HEK293 (cell line): Measurements from ENCODE around the gene FRMD3.

Experiments
- CTCF ChIA-PET: fragments of 350-600 bp; formaldehyde crosslinking; extraction: SDS; loops from one replicate; lab custom pipeline; 2021; ENCODE audit warnings: antibody characterized with exemption; lab: Yijun Ruan, JAX
- POLR2A ChIA-PET: fragments of 300-600 bp; formaldehyde crosslinking; extraction: SDS; loops from one replicate; lab custom pipeline; 2020; ENCODE audit warnings: antibody characterized with exemption, inconsistent platforms; lab: Yijun Ruan, JAX
- H3K27ac ChIP-seq: fragments of 200-500 bp; sonication (Bioruptor generic); 2 replicates; pipeline ENCODE4 v1.5.1; 2014; ENCODE audit warnings: low read depth, low read length, control low read depth, inconsistent platforms; ENCODE audit errors: extremely low read depth
- H3K36me3 ChIP-seq, 2 experiments: fragments of 200-500 bp in 1 of 2; sonication (Bioruptor generic) in 1 of 2; 1 replicate in 1 of 2; 2 replicates in 1 of 2; pipeline ENCODE4 v1.5.1; 2014 to 2017; ENCODE audit warnings: inconsistent platforms in 2 of 2, low read length in 2 of 2; ENCODE audit not compliant: control insufficient read depth in 2 of 2, insufficient read depth in 1 of 2
- H3K4me1 ChIP-seq: fragments of 200-500 bp; sonication (Bioruptor generic); 2 replicates; pipeline ENCODE4 v1.5.1; 2014; ENCODE audit warnings: mild to moderate bottlenecking, low read length, inconsistent platforms; ENCODE audit not compliant: control insufficient read depth, insufficient read depth
- H3K4me3 ChIP-seq: 2 replicates; pipeline ENCODE4 v1.5.1; 2011; ENCODE audit warnings: low read depth, mild to moderate bottlenecking, control low read depth, low read length, moderate library complexity
- H3K9me3 ChIP-seq: fragments of 200-500 bp; sonication (Bioruptor generic); 2 replicates; pipeline ENCODE4 v1.5.1; 2014; ENCODE audit warnings: low read depth, low read length, inconsistent platforms; ENCODE audit not compliant: control insufficient read depth, insufficient read depth
- BCL11B ChIP-seq: fragments of 450-650 bp; formaldehyde crosslinking; IDR thresholded peaks from 2 replicates; pipeline ENCODE4 v1.5.1; 2016; ENCODE audit warnings: low read depth, missing biosample characterization, missing genetic modification characterization
- EGR2 ChIP-seq: fragments of 450-650 bp; formaldehyde crosslinking; IDR thresholded peaks from 2 replicates; pipeline ENCODE4 v1.5.1; 2016; ENCODE audit warnings: low read depth, missing biosample characterization, missing genetic modification characterization
- GLI4 ChIP-seq: fragments of 450-650 bp; formaldehyde crosslinking; IDR thresholded peaks from 2 replicates; pipeline ENCODE4 v1.5.1; 2016; ENCODE audit warnings: missing biosample characterization, missing genetic modification characterization
- MZF1 ChIP-seq: fragments of 450-650 bp; formaldehyde crosslinking; IDR thresholded peaks from 2 replicates; pipeline ENCODE4 v1.5.1; 2017; ENCODE audit warnings: missing biosample characterization, missing genetic modification characterization, borderline replicate concordance
- PRDM6 ChIP-seq: fragments of 450-650 bp; formaldehyde crosslinking; IDR thresholded peaks from 2 replicates; pipeline ENCODE4 v1.5.1; 2017; ENCODE audit warnings: missing biosample characterization, missing genetic modification characterization
- SALL2 ChIP-seq: fragments of 450-650 bp; formaldehyde crosslinking; IDR thresholded peaks from 2 replicates; pipeline ENCODE4 v1.5.0; 2017; ENCODE audit warnings: missing biosample characterization, mild to moderate bottlenecking, missing genetic modification characterization, borderline replicate concordance
- SP2 ChIP-seq: fragments of 450-650 bp; formaldehyde crosslinking; IDR thresholded peaks from 2 replicates; pipeline ENCODE4 v1.5.1; 2016; ENCODE audit warnings: missing biosample characterization, missing genetic modification characterization
- YY1 ChIP-seq: fragments of 450-650 bp; formaldehyde crosslinking; IDR thresholded peaks from 2 replicates; pipeline ENCODE4 v1.5.1; 2018; ENCODE audit warnings: missing biosample characterization, missing genetic modification characterization
- ZNF133 ChIP-seq: fragments of 450-650 bp; formaldehyde crosslinking; IDR thresholded peaks from 2 replicates; pipeline ENCODE4 v1.5.1; 2016; ENCODE audit warnings: missing biosample characterization, missing genetic modification characterization
- ZNF2 ChIP-seq: fragments of 450-650 bp; formaldehyde crosslinking; IDR thresholded peaks from 2 replicates; pipeline ENCODE4 v1.5.1; 2016; ENCODE audit warnings: missing biosample characterization, missing genetic modification characterization
- ZNF214 ChIP-seq: fragments of 450-650 bp; formaldehyde crosslinking; IDR thresholded peaks from 2 replicates; pipeline ENCODE4 v1.5.1; 2017; ENCODE audit warnings: missing biosample characterization, mild to moderate bottlenecking, missing genetic modification characterization, borderline replicate concordance
- ZNF239 ChIP-seq: fragments of 450-650 bp; formaldehyde crosslinking; IDR thresholded peaks from 2 replicates; pipeline ENCODE4 v1.5.1; 2016; ENCODE audit warnings: missing biosample characterization, missing genetic modification characterization
- ZNF266 ChIP-seq: fragments of 450-650 bp; formaldehyde crosslinking; IDR thresholded peaks from 2 replicates; pipeline ENCODE4 v1.5.1; 2016; ENCODE audit warnings: missing biosample characterization, missing genetic modification characterization, low read depth
- ZNF280C ChIP-seq: fragments of 450-650 bp; formaldehyde crosslinking; IDR thresholded peaks from 2 replicates; pipeline ENCODE4 v1.5.1; 2016; ENCODE audit warnings: missing biosample characterization, missing genetic modification characterization
- ZNF302 ChIP-seq: fragments of 450-650 bp; formaldehyde crosslinking; IDR thresholded peaks from 2 replicates; pipeline ENCODE4 v1.5.1; 2016; ENCODE audit warnings: missing biosample characterization, missing genetic modification characterization, low read depth
- ZNF362 ChIP-seq: fragments of 450-650 bp; formaldehyde crosslinking; IDR thresholded peaks from 2 replicates; pipeline ENCODE4 v1.5.1; 2016; ENCODE audit warnings: missing biosample characterization, missing genetic modification characterization
- ZNF48 ChIP-seq: fragments of 450-650 bp; formaldehyde crosslinking; IDR thresholded peaks from 2 replicates; pipeline ENCODE4 v1.5.1; 2016; ENCODE audit warnings: missing biosample characterization, missing genetic modification characterization
- ZNF514 ChIP-seq: fragments of 450-650 bp; formaldehyde crosslinking; IDR thresholded peaks from 2 replicates; pipeline ENCODE4 v1.5.1; 2016; ENCODE audit warnings: missing biosample characterization, missing genetic modification characterization
- ZNF600 ChIP-seq: fragments of 450-650 bp; formaldehyde crosslinking; IDR thresholded peaks from 2 replicates; pipeline ENCODE4 v1.5.1; 2016; ENCODE audit warnings: missing biosample characterization, missing genetic modification characterization
- ZNF670 ChIP-seq: fragments of 450-650 bp; formaldehyde crosslinking; IDR thresholded peaks from 2 replicates; pipeline ENCODE4 v1.5.1; 2016; ENCODE audit warnings: missing biosample characterization, missing genetic modification characterization, low read depth
- ZNF785 ChIP-seq: fragments of 450-650 bp; formaldehyde crosslinking; IDR thresholded peaks from 2 replicates; pipeline ENCODE4 v1.5.1; 2016; ENCODE audit warnings: missing biosample characterization, missing genetic modification characterization

Gene FRMD3

GRCh38 chr9:83447351-83447750, 90.8 kb downstream of the FRMD3 start:
- no peak overlapping the region for H3K27ac ChIP-seq
- no peak for TF ChIP-seq GLI4 (tag by site-specific recombination)
- TF ChIP-seq ZNF362 (tag by site-specific recombination) = no peak
- no peak for TF ChIP-seq ZNF266 (tag by site-specific recombination)
- TF ChIP-seq ZNF514 = no peak
- TF ChIP-seq ZNF280C (tag by site-specific recombination) = no peak
- no peak for TF ChIP-seq ZNF670
- no peak for TF ChIP-seq EGR2 (tag by site-specific recombination)
- no peak for TF ChIP-seq ZNF133 (tag by site-specific recombination)
- no peak for TF ChIP-seq SP2 (tag by site-specific recombination)
- TF ChIP-seq ZNF48 (tag by site-specific recombination) = no peak
- TF ChIP-seq SALL2 (tag by site-specific recombination) = no peak
- no peak for TF ChIP-seq MZF1 (tag by site-specific recombination)
- no peak for TF ChIP-seq ZNF214 (tag by site-specific recombination)
- no peak for TF ChIP-seq ZNF785 (tag by site-specific recombination)
- no peak for TF ChIP-seq ZNF302 (tag by site-specific recombination)
- no peak for TF ChIP-seq ZNF239 (tag by site-specific recombination)
- TF ChIP-seq PRDM6 (tag by site-specific recombination) = no peak
- TF ChIP-seq ZNF2 (tag by site-specific recombination) = no peak
- no peak for TF ChIP-seq YY1 (tag by site-specific recombination)
- ChIA-PET CTCF (no interaction called here), POLR2A (no interaction called here)
- no peak overlapping the region for H3K4me3 ChIP-seq
- H3K9me3 ChIP-seq = no peaks in the 10 kb centered on the region
- no peaks in the 10 kb centered on the region for H3K36me3 ChIP-seq
- H3K4me1 ChIP-seq = no peaks in the 10 kb centered on the region

- Histone ChIP-seq H3K9me3 (no peaks in the 10 kb centered on the region), H3K4me1 (no peaks in the 10 kb centered on the region), H3K4me3 (no peak overlapping the region), H3K36me3 (no peaks in the 10 kb centered on the region), H3K27ac (no peak overlapping the region)
- CTCF ChIA-PET = no interaction called here
- TF ChIP-seq BCL11B (tag by site-specific recombination) = no peak
- no peak for TF ChIP-seq ZNF600 (tag by site-specific recombination)
- POLR2A ChIA-PET = no interaction called here
These were observed 92.4 kb downstream of the FRMD3 start for GRCh38 chr9:83445703-83446265.
